ENCODE measurements around the gene TPST2. TPM values are rescaled to one million over a fixed set of nuclear protein-coding genes. Genes with fewer than 3 reads are reported as not detected.
A peak's percentile ranks its signal among the peaks of the same experiment; 100 is the strongest.

TPST2 gene
- total RNA-seq, 2 experiments from 2014 or later = 7.2 to 7.4 TPM

GRCh38 chr22:26579331-26579886 lies 10.5 kb downstream of the TPST2 start:
- Histone ChIP-seq H3K36me3 (ENCODE audit: insufficient read depth, low read length) (peaks cover 10% of the 10 kb centered on the region), H3K4me3 (ENCODE audit: low read length) (peak overlapping the region; percentile 30), H3K4me1 (ENCODE audit: insufficient read depth, low read length) (peaks cover 38% of the 10 kb centered on the region), H3K9me3 (ENCODE audit: control insufficient read depth in 1 of 2, insufficient read depth in 1 of 2, low read length in 2 of 2) (no peaks in the 10 kb centered on the region), H3K27ac (ENCODE audit: low read depth in 1 of 2, low read length in 2 of 2) (peak overlapping the region; percentile 32 to 60), H3K27me3 (ENCODE audit: control insufficient read depth in 1 of 2, insufficient read depth in 2 of 2, low read length in 2 of 2) (no peaks in the 10 kb centered on the region)
- Mint-ChIP-seq H3K27me3 (no peaks in the 10 kb centered on the region), H3K27ac (peak overlapping the region; percentile 88), H3K36me3 (ENCODE audit: low read depth) (peaks cover 10% of the 10 kb centered on the region), H3K9me3 (no peaks in the 10 kb centered on the region), H3K4me3 (peak overlapping the region; percentile 46), H3K4me1 (ENCODE audit: low read depth) (peaks cover 50% of the 10 kb centered on the region)
- POLR2A ChIA-PET = interaction anchor here (1.0 to 1.5 kb wide), 4 partner anchors 35 to 96 kb away, joined by 4 to 5 read pairs (median 4); partner anchors contain the start of genes HPS4 and SRRD
- intact Hi-C loops (cut with DNase I, micrococcal nuclease) = no loop called here
- CTCF ChIA-PET = interaction anchor here (0.6 kb wide), 1 partner anchor 12 kb away, joined by 3 read pairs; no protein-coding TSS in a partner anchor
- DNase-seq = peak in 13 of 14 experiments; percentile 16 to 75 (median 51)
- ATAC-seq (ENCODE audit: poor library complexity) = peak; percentile 95
- no peak for TF ChIP-seq CTCF (IDR thresholded peaks at IDR 0.05)

- no peaks in the 10 kb centered on the region for H3K27me3 Mint-ChIP-seq
- peaks cover 60% of the 10 kb centered on the region for H3K4me1 Mint-ChIP-seq (ENCODE audit: low read depth)
- Histone ChIP-seq H3K9me3 (ENCODE audit: control insufficient read depth in 1 of 2, insufficient read depth in 1 of 2, low read length in 2 of 2) (no peaks in the 10 kb centered on the region), H3K27ac (ENCODE audit: low read depth in 1 of 2, low read length in 2 of 2) (no peak overlapping the region), H3K36me3 (ENCODE audit: insufficient read depth, low read length) (peaks cover 5% of the 10 kb centered on the region), H3K4me1 (ENCODE audit: insufficient read depth, low read length) (peaks cover 37% of the 10 kb centered on the region), H3K4me3 (ENCODE audit: low read length) (no peak overlapping the region), H3K27me3 (ENCODE audit: control insufficient read depth in 1 of 2, insufficient read depth in 2 of 2, low read length in 2 of 2) (no peaks in the 10 kb centered on the region)
- H3K36me3 Mint-ChIP-seq (ENCODE audit: low read depth) = no peaks in the 10 kb centered on the region
- no peak for DNase-seq
- no peak for ATAC-seq (ENCODE audit: poor library complexity)
- CTCF ChIA-PET = interaction anchor here (1.4 kb wide), 1 partner anchor 11 kb away, joined by 4 read pairs; no protein-coding TSS in a partner anchor
- intact Hi-C loops (cut with DNase I, micrococcal nuclease) = no loop called here
- POLR2A ChIA-PET = interaction anchor here (1.3 kb wide), 1 partner anchor 10 kb away, joined by 4 read pairs; no protein-coding TSS in a partner anchor
- TF ChIP-seq CTCF (IDR thresholded peaks at IDR 0.05) = no peak
- no peak overlapping the region for H3K4me3 Mint-ChIP-seq
- H3K27ac Mint-ChIP-seq = no peak overlapping the region
- H3K9me3 Mint-ChIP-seq = no peaks in the 10 kb centered on the region
Measured at GRCh38 chr22:26577081-26577480, 12.9 kb downstream of the TPST2 start.

- H3K27me3 Mint-ChIP-seq = no peaks in the 10 kb centered on the region
- ATAC-seq (ENCODE audit: poor library complexity) (no peak), DNase-seq (no peak)
- CTCF ChIA-PET = interaction anchor here (1.4 kb wide), 1 partner anchor 12 kb away, joined by 4 read pairs; no protein-coding TSS in a partner anchor
- no peak overlapping the region for H3K4me3 ChIP-seq (ENCODE audit: low read length)
- H3K4me3 Mint-ChIP-seq = no peak overlapping the region
- H3K9me3 ChIP-seq (ENCODE audit: control insufficient read depth in 1 of 2, insufficient read depth in 1 of 2, low read length in 2 of 2) = no peaks in the 10 kb centered on the region
- peaks cover 67% of the 10 kb centered on the region for H3K4me1 Mint-ChIP-seq (ENCODE audit: low read depth)
- H3K36me3 Mint-ChIP-seq (ENCODE audit: low read depth) = no peaks in the 10 kb centered on the region
- TF ChIP-seq CTCF (IDR thresholded peaks at IDR 0.05) = no peak
- intact Hi-C loops (cut with DNase I, micrococcal nuclease) = no loop called here
- H3K4me1 ChIP-seq (ENCODE audit: insufficient read depth, low read length) = peaks cover 34% of the 10 kb centered on the region
- peaks cover 5% of the 10 kb centered on the region for H3K36me3 ChIP-seq (ENCODE audit: insufficient read depth, low read length)
- no peaks in the 10 kb centered on the region for H3K9me3 Mint-ChIP-seq
- H3K27ac Mint-ChIP-seq = no peak overlapping the region
- H3K27me3 ChIP-seq (ENCODE audit: control insufficient read depth in 1 of 2, insufficient read depth in 2 of 2, low read length in 2 of 2) = no peaks in the 10 kb centered on the region
- POLR2A ChIA-PET = no interaction called here
- no peak overlapping the region for H3K27ac ChIP-seq (ENCODE audit: low read depth in 1 of 2, low read length in 2 of 2)
Measured at GRCh38 chr22:26576026-26576680, 13.8 kb downstream of the TPST2 start.
